Natural killer cell (primary cell): ENCODE results near the gene TICAM1. TPM values are rescaled to one million over a fixed set of nuclear protein-coding genes. Genes with fewer than 3 reads are reported as not detected.
A peak's percentile ranks its signal among the peaks of the same experiment; 100 is the strongest.
"Not testable (repeated sequence)": the region's sequence is repeated elsewhere in the genome, so short reads cannot be mapped to it uniquely, and the experiment has no call there.

Source experiments
- ATAC-seq, 3 donors: fragments of 150-1000 bp in 2 of 3; fragments of 200-7000 bp in 1 of 3; cut with Tn5 transposase; 1 replicate in 1 of 3; 2 replicates in 2 of 3; pipeline ENCODE4 v1.10.0; 2021; ENCODE audit warnings: mild to moderate bottlenecking in 2 of 3, moderate library complexity in 2 of 3
- DNase-seq, 2 donors: peaks; one replicate each; pipeline versions ENCODE4 v3.0.0 to v3.0.0-alpha.2; 2013 to 2021; ENCODE audit warnings: mixed read lengths in 1 of 2
- H3K27ac ChIP-seq: one replicate; pipeline ENCODE4 v1.5.1; 2013; ENCODE audit warnings: mild to moderate bottlenecking, low read length
- H3K27me3 ChIP-seq: one replicate; pipeline ENCODE4 v1.6.1; 2013; ENCODE audit warnings: low read length; ENCODE audit not compliant: control insufficient read depth, insufficient read depth
- H3K36me3 ChIP-seq: one replicate; pipeline ENCODE4 v1.6.1; 2013; ENCODE audit warnings: low read length; ENCODE audit not compliant: control insufficient read depth, insufficient read depth
- H3K4me1 ChIP-seq: one replicate; pipeline ENCODE4 v1.6.1; 2013; ENCODE audit warnings: low read length; ENCODE audit not compliant: control insufficient read depth, insufficient read depth
- H3K4me3 ChIP-seq: one replicate; pipeline ENCODE4 v1.5.1; 2013; ENCODE audit warnings: low read length
- H3K9me3 ChIP-seq: one replicate; pipeline ENCODE4 v1.6.1; 2013; ENCODE audit warnings: low read length; ENCODE audit not compliant: control insufficient read depth, insufficient read depth
- H3K27ac Mint-ChIP-seq, 2 donors: one replicate each; pipeline ENCODE4 v1.8.0; 2022; ENCODE audit warnings: mild to moderate bottlenecking in 2 of 2, mixed read lengths in 2 of 2, moderate library complexity in 1 of 2
- H3K27me3 Mint-ChIP-seq, 2 donors: one replicate each; pipeline ENCODE4 v1.8.0; 2022; ENCODE audit warnings: low read depth in 2 of 2, mixed read lengths in 2 of 2
- H3K36me3 Mint-ChIP-seq: one replicate; pipeline ENCODE4 v1.8.0; 2022; ENCODE audit warnings: mixed read lengths
- H3K4me1 Mint-ChIP-seq, 2 donors: one replicate each; pipeline ENCODE4 v1.8.0; 2022; ENCODE audit warnings: mixed read lengths in 2 of 2
- H3K4me3 Mint-ChIP-seq: one replicate; pipeline ENCODE4 v1.8.0; 2022; ENCODE audit warnings: mild to moderate bottlenecking, moderate library complexity, mixed read lengths
- H3K9me3 Mint-ChIP-seq, 2 donors: one replicate each; pipeline ENCODE4 v1.8.0; 2022; ENCODE audit warnings: mixed read lengths in 2 of 2
- WGBS: methylation state at CpG from one replicate; pipeline ENCODE4 v1.1.7; 2013; ENCODE audit warnings: missing lambda C conversion rate; ENCODE audit not compliant: insufficient coverage; 5-methylcytosine and 5-hydroxymethylcytosine counted together
- intact Hi-C: fragments of 100-400 bp; cut with micrococcal nuclease; formaldehyde crosslinking; loops from one replicate; pipeline ENCODE4 v1.14.2; 2022
- total RNA-seq, 4 donors: library from RNA; stranded (reverse); fragments of 120-200 nt in 1 of 4; gene quantifications; one replicate each; pipeline versions ENCODE4 v1.2.3 to v1.2.4, GENCODE V29; 2013 to 2022
- TF ChIP-seq, protein P1 (sequence below): fragments of 200-600 bp; IDR thresholded peaks from one replicate; pipeline ENCODE4 v1.8.0; 2022; ENCODE audit warnings: antibody characterized with exemption

The TICAM1 gene
- total RNA-seq, 3 donors from 2014 or later (not counting 1 experiment from before 2014, with no cell fraction given), result 22.6 to 24.8 (median 22.7) TPM

DNA sequence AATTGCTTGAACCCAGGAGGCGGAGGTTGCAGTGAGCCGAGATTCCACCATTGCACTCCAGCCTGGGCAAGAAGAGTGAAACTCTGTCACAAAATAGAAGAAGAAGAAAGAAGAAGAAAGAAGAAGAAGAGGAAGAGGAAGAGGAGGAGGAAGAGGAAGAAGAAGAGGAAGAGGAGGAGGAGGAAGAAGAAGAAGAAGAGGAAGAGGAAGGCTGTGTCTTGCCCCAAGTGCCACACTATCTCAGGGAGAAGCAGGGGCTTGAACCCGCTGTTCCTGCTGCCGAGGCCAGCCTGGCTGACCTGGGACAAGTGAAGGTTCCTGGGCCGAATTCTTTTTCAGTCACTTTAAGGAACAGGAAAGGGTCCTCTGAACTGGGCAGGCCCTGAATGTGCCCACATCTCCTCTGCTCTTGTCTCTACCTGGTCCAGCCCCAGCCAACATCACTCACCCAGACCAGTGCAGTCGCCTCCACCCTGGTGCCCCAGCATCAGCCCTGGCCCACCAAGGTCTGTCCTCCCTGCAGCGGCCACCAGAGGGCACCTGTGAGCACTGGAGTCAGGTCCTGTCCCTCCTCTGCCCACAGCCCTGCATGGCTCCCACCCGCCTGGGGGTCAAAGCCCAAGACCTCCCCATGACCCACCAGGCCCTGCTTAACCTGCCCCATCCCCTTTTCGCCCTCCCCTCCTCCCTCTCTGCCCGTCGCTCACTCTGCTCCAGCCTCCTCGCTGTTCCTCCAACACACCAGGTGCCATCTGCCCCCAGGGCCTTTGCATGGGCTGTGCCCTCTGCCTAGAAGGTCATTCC is 20.0 kb downstream of the TICAM1 start:
- H3K4me3 ChIP-seq, result no peak overlapping the region
- intact Hi-C loops, result loop anchor here (1.0 to 2.0 kb wide), 2 partner anchors 99 to 220 kb away; no protein-coding TSS in a partner anchor
- H3K27ac ChIP-seq, result no peak overlapping the region
- Mint-ChIP-seq H3K27ac (no peak overlapping the region), H3K9me3 (no peaks in the 10 kb centered on the region), H3K27me3 (no peaks in the 10 kb centered on the region), H3K4me1 (peaks cover 5 to 26% of the 10 kb centered on the region in 2 donors), H3K36me3 (no peaks in the 10 kb centered on the region), H3K4me3 (no peak overlapping the region)
- H3K27me3 ChIP-seq, result no peaks in the 10 kb centered on the region
- peaks cover 16% of the 10 kb centered on the region for H3K4me1 ChIP-seq
- TF ChIP-seq, protein P1, sequence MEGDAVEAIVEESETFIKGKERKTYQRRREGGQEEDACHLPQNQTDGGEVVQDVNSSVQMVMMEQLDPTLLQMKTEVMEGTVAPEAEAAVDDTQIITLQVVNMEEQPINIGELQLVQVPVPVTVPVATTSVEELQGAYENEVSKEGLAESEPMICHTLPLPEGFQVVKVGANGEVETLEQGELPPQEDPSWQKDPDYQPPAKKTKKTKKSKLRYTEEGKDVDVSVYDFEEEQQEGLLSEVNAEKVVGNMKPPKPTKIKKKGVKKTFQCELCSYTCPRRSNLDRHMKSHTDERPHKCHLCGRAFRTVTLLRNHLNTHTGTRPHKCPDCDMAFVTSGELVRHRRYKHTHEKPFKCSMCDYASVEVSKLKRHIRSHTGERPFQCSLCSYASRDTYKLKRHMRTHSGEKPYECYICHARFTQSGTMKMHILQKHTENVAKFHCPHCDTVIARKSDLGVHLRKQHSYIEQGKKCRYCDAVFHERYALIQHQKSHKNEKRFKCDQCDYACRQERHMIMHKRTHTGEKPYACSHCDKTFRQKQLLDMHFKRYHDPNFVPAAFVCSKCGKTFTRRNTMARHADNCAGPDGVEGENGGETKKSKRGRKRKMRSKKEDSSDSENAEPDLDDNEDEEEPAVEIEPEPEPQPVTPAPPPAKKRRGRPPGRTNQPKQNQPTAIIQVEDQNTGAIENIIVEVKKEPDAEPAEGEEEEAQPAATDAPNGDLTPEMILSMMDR, result peak; percentile 85
- WGBS, result 56% methylated on average over 12 of the region's 12 CpGs
- peak; percentile 88 to 89 for DNase-seq
- ATAC-seq, result peak; percentile 77 to 87 (median 83)
- H3K9me3 ChIP-seq, result no peaks in the 10 kb centered on the region
- H3K36me3 ChIP-seq, result peaks cover 1% of the 10 kb centered on the region

DNA sequence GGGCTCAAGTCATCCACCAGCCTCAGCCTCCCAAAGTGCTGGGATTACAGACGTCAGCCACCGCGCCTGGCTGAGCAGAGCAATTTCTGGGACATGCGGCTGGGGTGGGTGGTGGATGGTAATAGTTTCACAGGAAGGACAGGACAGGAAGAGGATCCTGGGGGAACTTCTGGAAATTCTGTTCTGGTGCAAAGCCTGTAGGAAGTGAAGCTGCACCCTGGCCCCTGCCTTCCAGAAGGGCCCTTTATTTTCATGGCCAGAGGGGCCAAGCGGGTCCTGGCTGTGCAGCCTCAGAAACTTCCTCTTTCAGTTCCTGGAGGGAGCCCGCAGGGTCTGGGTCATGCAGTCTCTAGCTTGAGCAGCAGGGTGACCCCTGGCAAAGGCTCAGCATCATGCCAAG is 24.3 kb downstream of the TICAM1 start:
- H3K4me1 ChIP-seq, result peaks cover 8% of the 10 kb centered on the region
- H3K36me3 ChIP-seq, result no peaks in the 10 kb centered on the region
- no peaks in the 10 kb centered on the region for H3K36me3 Mint-ChIP-seq
- intact Hi-C loops, result loop anchor here (10.0 kb wide), 1 partner anchor 232 kb away; no protein-coding TSS in a partner anchor
- TF ChIP-seq, protein P1, result no peak
- WGBS, result 65% methylated on average over 6 of the region's 6 CpGs
- H3K4me3 Mint-ChIP-seq, result no peak overlapping the region
- ATAC-seq (no peak), DNase-seq (no peak)
- no peaks in the 10 kb centered on the region for H3K27me3 ChIP-seq
- no peaks in the 10 kb centered on the region for H3K9me3 ChIP-seq
- H3K27ac ChIP-seq, result no peak overlapping the region
- H3K4me1 Mint-ChIP-seq, result peaks cover 0 to 15% of the 10 kb centered on the region in 2 donors
- no peak overlapping the region for H3K4me3 ChIP-seq
- H3K27me3 Mint-ChIP-seq, result no peaks in the 10 kb centered on the region
- no peak overlapping the region for H3K27ac Mint-ChIP-seq
- no peaks in the 10 kb centered on the region for H3K9me3 Mint-ChIP-seq

DNA sequence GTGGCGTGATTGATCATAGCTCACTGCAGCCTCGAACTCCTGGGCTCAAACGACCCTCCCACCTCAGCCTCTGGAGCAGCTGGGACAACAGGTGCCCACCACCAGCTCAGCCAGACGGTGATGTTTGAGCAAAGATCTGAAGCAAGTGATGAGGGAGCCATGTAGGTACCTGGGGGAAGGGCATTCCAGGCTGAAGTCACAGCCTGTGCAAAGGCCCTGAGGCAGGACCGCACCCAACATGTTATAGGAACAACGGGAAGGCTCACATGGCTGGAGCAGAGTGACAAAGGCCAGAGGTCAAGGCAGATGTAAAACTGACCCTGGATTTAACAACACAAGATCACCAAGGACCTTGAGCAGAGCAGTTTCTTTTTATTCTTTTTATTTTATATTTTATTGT is 25.1 kb downstream of the TICAM1 start:
- no peak overlapping the region for H3K27ac ChIP-seq
- Mint-ChIP-seq H3K4me3 (no peak overlapping the region), H3K27me3 (no peaks in the 10 kb centered on the region), H3K36me3 (no peaks in the 10 kb centered on the region), H3K4me1 (peaks cover 0 to 9% of the 10 kb centered on the region in 2 donors), H3K27ac (no peak overlapping the region), H3K9me3 (no peaks in the 10 kb centered on the region)
- H3K36me3 ChIP-seq, result no peaks in the 10 kb centered on the region
- no peak for ATAC-seq
- no peak for DNase-seq
- no peaks in the 10 kb centered on the region for H3K27me3 ChIP-seq
- peaks cover 3% of the 10 kb centered on the region for H3K4me1 ChIP-seq
- H3K9me3 ChIP-seq, result no peaks in the 10 kb centered on the region
- 88% methylated on average over 6 of the region's 6 CpGs for WGBS
- TF ChIP-seq, protein P1, result no peak
- no peak overlapping the region for H3K4me3 ChIP-seq
- intact Hi-C loops, result loop anchor here (10.0 kb wide), 1 partner anchor 232 kb away; no protein-coding TSS in a partner anchor

DNA sequence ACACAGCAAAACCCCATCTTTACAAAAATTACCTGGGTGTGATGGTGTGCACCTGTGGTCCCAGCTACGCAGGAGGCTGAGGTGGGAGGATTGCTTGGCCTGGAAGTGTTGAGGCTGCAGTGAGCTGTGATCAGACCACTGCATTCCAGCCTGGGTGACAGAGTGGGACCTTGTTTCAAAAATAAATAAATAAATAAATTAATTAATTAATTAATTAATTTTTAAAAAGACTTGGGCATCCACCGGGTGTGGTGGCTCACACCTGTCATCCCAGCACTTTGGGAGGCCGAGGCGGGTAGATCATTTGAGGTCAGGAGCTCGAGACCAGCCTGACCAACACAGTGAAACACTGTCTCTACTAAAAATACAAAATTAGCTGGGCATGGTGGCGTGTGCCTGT is 26.4 kb downstream of the TICAM1 start:
- not testable (repeated sequence) for H3K4me1 ChIP-seq, H3K36me3 Mint-ChIP-seq, H3K4me3 ChIP-seq, H3K27ac ChIP-seq, H3K27me3 Mint-ChIP-seq, H3K9me3 Mint-ChIP-seq, DNase-seq, H3K27me3 ChIP-seq, H3K9me3 ChIP-seq, H3K4me1 Mint-ChIP-seq, H3K4me3 Mint-ChIP-seq, H3K36me3 ChIP-seq, H3K27ac Mint-ChIP-seq, ATAC-seq
- 90% methylated on average over 5 of the region's 6 CpGs for WGBS
- intact Hi-C loops, result loop anchor here (10.0 kb wide), 1 partner anchor 230 kb away; no protein-coding TSS in a partner anchor
